Muscle layer of duodenum (tissue), 2 donors: ENCODE measurements around the gene CACNB2.

ENCODE experiments used
- H3K27ac ChIP-seq: one replicate; pipeline ENCODE4 v1.7.0; 2013; ENCODE audit warnings: mild to moderate bottlenecking, low read length
- H3K27me3 ChIP-seq: one replicate; pipeline ENCODE4 v1.7.0; 2013; ENCODE audit warnings: low read depth, mild to moderate bottlenecking, control low read depth, low read length
- H3K36me3 ChIP-seq, 2 donors: one replicate each; pipeline ENCODE4 v1.7.0; 2013; ENCODE audit warnings: low read length in 2 of 2, control low read depth in 1 of 2, mild to moderate bottlenecking in 1 of 2; ENCODE audit not compliant: insufficient read depth in 2 of 2, control insufficient read depth in 1 of 2
- H3K4me1 ChIP-seq, 2 donors: one replicate each; pipeline ENCODE4 v1.7.0; 2013; ENCODE audit warnings: low read length in 2 of 2, mild to moderate bottlenecking in 2 of 2, control low read depth in 1 of 2, moderate library complexity in 1 of 2; ENCODE audit not compliant: insufficient read depth in 2 of 2, control insufficient read depth in 1 of 2
- H3K4me3 ChIP-seq, 2 donors: one replicate each; pipeline ENCODE4 v1.7.0; 2013; ENCODE audit warnings: low read length in 2 of 2, low read depth in 1 of 2, mild to moderate bottlenecking in 1 of 2
- H3K9me3 ChIP-seq, 2 donors: one replicate each; pipeline ENCODE4 v1.7.0; 2013; ENCODE audit warnings: low read length in 2 of 2, control low read depth in 1 of 2, mild to moderate bottlenecking in 1 of 2; ENCODE audit not compliant: control insufficient read depth in 1 of 2
- donor health status: healthy.

The CACNB2 gene

GRCh38 chr10:18409599-18410397, 269.6 kb downstream of the CACNB2 start:
- Histone ChIP-seq H3K27ac (no peak overlapping the region), H3K36me3 (no peaks in the 10 kb centered on the region), H3K9me3 (no peaks in the 10 kb centered on the region), H3K27me3 (no peaks in the 10 kb centered on the region), H3K4me3 (no peak overlapping the region), H3K4me1 (no peaks in the 10 kb centered on the region)

- Histone ChIP-seq H3K4me3 (no peak overlapping the region), H3K36me3 (no peaks in the 10 kb centered on the region), H3K27me3 (no peaks in the 10 kb centered on the region), H3K9me3 (no peaks in the 10 kb centered on the region), H3K4me1 (no peaks in the 10 kb centered on the region), H3K27ac (no peak overlapping the region)
These were observed 273.8 kb downstream of the CACNB2 start for GRCh38 chr10:18414061-18414460.

- no peaks in the 10 kb centered on the region for H3K9me3 ChIP-seq
- H3K27ac ChIP-seq: no peak overlapping the region
- H3K36me3 ChIP-seq: no peaks in the 10 kb centered on the region
- H3K4me3 ChIP-seq: no peak overlapping the region
- H3K4me1 ChIP-seq: no peaks in the 10 kb centered on the region
- no peaks in the 10 kb centered on the region for H3K27me3 ChIP-seq
These were observed 277.8 kb downstream of the CACNB2 start for GRCh38 chr10:18417950-18418527.

- Histone ChIP-seq H3K4me1 (no peaks in the 10 kb centered on the region), H3K4me3 (no peak overlapping the region), H3K27me3 (no peaks in the 10 kb centered on the region), H3K27ac (no peak overlapping the region), H3K9me3 (no peaks in the 10 kb centered on the region), H3K36me3 (no peaks in the 10 kb centered on the region)
These were observed 278.5 kb downstream of the CACNB2 start for GRCh38 chr10:18418541-18419215.

- no peak overlapping the region for H3K4me3 ChIP-seq
- no peaks in the 10 kb centered on the region for H3K36me3 ChIP-seq
- no peaks in the 10 kb centered on the region for H3K9me3 ChIP-seq
- no peak overlapping the region for H3K27ac ChIP-seq
- H3K4me1 ChIP-seq: no peaks in the 10 kb centered on the region
- no peaks in the 10 kb centered on the region for H3K27me3 ChIP-seq
These were observed 279.7 kb downstream of the CACNB2 start for GRCh38 chr10:18419945-18420344.

GRCh38 chr10:18421726-18422293, 281.6 kb downstream of the CACNB2 start:
- Histone ChIP-seq H3K27ac (no peak overlapping the region), H3K36me3 (no peaks in the 10 kb centered on the region), H3K9me3 (no peaks in the 10 kb centered on the region)

GRCh38 chr10:18423058-18423637, 282.9 kb downstream of the CACNB2 start:
- no peaks in the 10 kb centered on the region for H3K27me3 ChIP-seq
- no peaks in the 10 kb centered on the region for H3K36me3 ChIP-seq
- H3K27ac ChIP-seq: no peak overlapping the region
- H3K4me3 ChIP-seq: no peak overlapping the region
- no peaks in the 10 kb centered on the region for H3K4me1 ChIP-seq
- no peaks in the 10 kb centered on the region for H3K9me3 ChIP-seq

More at GRCh38 chr10:18421726-18422293, 281.6 kb downstream of the CACNB2 start:
- Histone ChIP-seq H3K4me1 (no peaks in the 10 kb centered on the region), H3K27me3 (no peaks in the 10 kb centered on the region), H3K4me3 (no peak overlapping the region)

- Histone ChIP-seq H3K4me1 (no peaks in the 10 kb centered on the region), H3K9me3 (no peaks in the 10 kb centered on the region), H3K36me3 (no peaks in the 10 kb centered on the region), H3K27me3 (no peaks in the 10 kb centered on the region), H3K27ac (no peak overlapping the region), H3K4me3 (no peak overlapping the region)
These were observed 284.0 kb downstream of the CACNB2 start for GRCh38 chr10:18424200-18424599.

- H3K27ac ChIP-seq: no peak overlapping the region
These were observed 289.1 kb downstream of the CACNB2 start for GRCh38 chr10:18429335-18429734.

GRCh38 chr10:18436902-18437301, 296.7 kb downstream of the CACNB2 start:
- Histone ChIP-seq H3K4me3 (no peak overlapping the region), H3K4me1 (no peaks in the 10 kb centered on the region), H3K9me3 (no peaks in the 10 kb centered on the region), H3K36me3 (no peaks in the 10 kb centered on the region), H3K27ac (no peak overlapping the region), H3K27me3 (no peaks in the 10 kb centered on the region)

More at GRCh38 chr10:18429335-18429734, 289.1 kb downstream of the CACNB2 start:
- no peaks in the 10 kb centered on the region for H3K27me3 ChIP-seq
- H3K36me3 ChIP-seq: no peaks in the 10 kb centered on the region
- no peak overlapping the region for H3K4me3 ChIP-seq
- H3K9me3 ChIP-seq: no peaks in the 10 kb centered on the region
- H3K4me1 ChIP-seq: no peaks in the 10 kb centered on the region

- Histone ChIP-seq H3K27ac (no peak overlapping the region), H3K4me3 (no peak overlapping the region), H3K36me3 (no peaks in the 10 kb centered on the region), H3K4me1 (no peaks in the 10 kb centered on the region), H3K9me3 (no peaks in the 10 kb centered on the region), H3K27me3 (no peaks in the 10 kb centered on the region)
These were observed 297.3 kb downstream of the CACNB2 start for GRCh38 chr10:18437486-18437885.
